Activated CD4-positive, alpha-beta T cell treated with anti-CD3 and anti-CD28 coated beads, Interleukin-2, amount 50 U/mL, for 16 hours (primary cell): ENCODE measurements around the gene SRGAP2B.
"Not testable (repeated sequence)": the region's sequence is repeated elsewhere in the genome, so short reads cannot be mapped to it uniquely, and the experiment has no call there.

Experiments used
- DNase-seq: peaks from one replicate; pipeline ENCODE4 v3.0.0-alpha.2; 2020

The SRGAP2B gene

GRCh38 chr1:144889450-144890115 is 205.5 kb downstream of the SRGAP2B start:
- DNase-seq: not testable (repeated sequence)

GRCh38 chr1:144883022-144883421 is 212.1 kb downstream of the SRGAP2B start:
- DNase-seq: not testable (repeated sequence)

GRCh38 chr1:144882343-144882742 is 212.8 kb downstream of the SRGAP2B start:
- DNase-seq: not testable (repeated sequence)

GRCh38 chr1:144858607-144859006 is 236.5 kb downstream of the SRGAP2B start:
- DNase-seq: not testable (repeated sequence)
